ENCODE data around the gene SFTA2.
"Not testable (repeated sequence)": the region's sequence is repeated elsewhere in the genome, so short reads cannot be mapped to it uniquely, and the experiment has no call there.

Gene SFTA2

GRCh38 chr6:30931969-30932645 lies at the start of gene SFTA2:
Gene SFTA2, minus strand, starts transcription at chr6:30932170. Its CDS starts 74 bp downstream, at chr6:30932096.
- no peak for DNase-seq (ENCODE audit: low spot score)

GRCh38 chr6:30979690-30980089 lies 47.7 kb upstream of the SFTA2 start:
- DNase-seq (ENCODE audit: low spot score), result no peak

- no peak for DNase-seq (ENCODE audit: low spot score)
Measured at GRCh38 chr6:30979141-30979540, 47.2 kb upstream of the SFTA2 start.

- DNase-seq (ENCODE audit: low spot score), result no peak
Measured at GRCh38 chr6:30974490-30975252, 42.7 kb upstream of the SFTA2 start.

- no peak for DNase-seq (ENCODE audit: low spot score)
Measured at GRCh38 chr6:30972816-30973215, 40.8 kb upstream of the SFTA2 start.

- no peak for DNase-seq (ENCODE audit: low spot score)
Measured at GRCh38 chr6:30970946-30971345, 39.0 kb upstream of the SFTA2 start.

- DNase-seq (ENCODE audit: low spot score), result not testable (repeated sequence)
Measured at GRCh38 chr6:30969171-30969570, 37.2 kb upstream of the SFTA2 start.

- no peak for DNase-seq (ENCODE audit: low spot score)
Measured at GRCh38 chr6:30966154-30966553, 34.2 kb upstream of the SFTA2 start.

- DNase-seq (ENCODE audit: low spot score), result no peak
Measured at GRCh38 chr6:30965140-30965601, 33.2 kb upstream of the SFTA2 start.

- DNase-seq (ENCODE audit: low spot score), result no peak
Measured at GRCh38 chr6:30964075-30964474, 32.1 kb upstream of the SFTA2 start.

GRCh38 chr6:30963641-30964040 lies 31.7 kb upstream of the SFTA2 start:
- DNase-seq (ENCODE audit: low spot score), result peak; percentile 19

GRCh38 chr6:30962716-30963115 lies 30.7 kb upstream of the SFTA2 start:
- no peak for DNase-seq (ENCODE audit: low spot score)

GRCh38 chr6:30960907-30961673 lies 29.1 kb upstream of the SFTA2 start:
- peak; percentile 45 for DNase-seq (ENCODE audit: low spot score)

GRCh38 chr6:30957716-30958115 lies 25.7 kb upstream of the SFTA2 start:
- no peak for DNase-seq (ENCODE audit: low spot score)

GRCh38 chr6:30955367-30956042 lies 23.5 kb upstream of the SFTA2 start:
- DNase-seq (ENCODE audit: low spot score), result peak; percentile 65

GRCh38 chr6:30954631-30955366 lies 22.8 kb upstream of the SFTA2 start:
- DNase-seq (ENCODE audit: low spot score), result no peak

- no peak for DNase-seq (ENCODE audit: low spot score)
Measured at GRCh38 chr6:30951907-30952469, 20.0 kb upstream of the SFTA2 start.

GRCh38 chr6:30948811-30949210 lies 16.8 kb upstream of the SFTA2 start:
- DNase-seq (ENCODE audit: low spot score), result no peak

- DNase-seq (ENCODE audit: low spot score), result no peak
Measured at GRCh38 chr6:30947231-30947630, 15.3 kb upstream of the SFTA2 start.

- no peak for DNase-seq (ENCODE audit: low spot score)
Measured at GRCh38 chr6:30945281-30945680, 13.3 kb upstream of the SFTA2 start.

- DNase-seq (ENCODE audit: low spot score), result no peak
Measured at GRCh38 chr6:30944051-30944450, 12.1 kb upstream of the SFTA2 start.
